Dedifferentiated amniotic fluid mesenchymal stem cell (primary cell): ENCODE measurements around the gene ABCC11.
"Not testable (repeated sequence)": the region's sequence is repeated elsewhere in the genome, so short reads cannot be mapped to it uniquely, and the experiment has no call there.

Source experiments
- DNase-seq: peaks from one replicate; pipeline ENCODE4 v3.0.0-alpha.2; 2016; ENCODE audit errors: extremely low spot score

ABCC11 gene

DNA sequence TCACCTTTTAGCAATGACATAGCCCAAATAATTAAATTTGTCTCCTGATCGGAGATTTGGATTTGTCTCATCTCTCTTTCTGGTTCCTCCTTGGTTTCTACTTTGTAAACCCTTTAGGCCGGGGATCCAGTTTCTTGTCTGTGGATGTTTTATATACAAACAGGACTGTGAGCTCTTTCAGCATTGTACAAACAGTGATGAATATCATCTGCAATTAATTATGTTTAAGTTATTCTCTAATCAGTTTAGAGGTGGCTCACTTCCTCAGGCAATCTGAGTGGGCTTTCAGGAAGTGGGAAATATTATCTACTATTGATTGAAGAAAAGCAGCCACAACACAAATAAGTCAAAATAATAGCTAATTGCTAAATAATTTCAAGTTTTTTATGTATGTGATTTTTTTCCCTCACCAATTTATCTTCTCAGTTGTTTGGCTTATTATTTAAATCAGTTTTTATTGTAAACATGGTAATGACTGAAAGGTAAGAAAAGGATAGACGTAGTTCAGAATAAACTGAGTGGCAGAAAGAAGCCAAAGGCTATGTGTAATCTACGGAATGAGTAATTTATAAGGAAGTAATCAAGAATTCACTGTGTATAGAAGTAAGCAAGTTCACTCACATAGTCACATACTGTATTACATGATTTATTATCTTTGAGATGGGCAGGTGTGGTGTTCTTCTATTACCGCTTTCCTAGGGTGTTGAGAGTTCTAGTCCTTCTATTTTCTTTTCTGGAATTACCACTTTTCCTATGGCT, 3.4 kb upstream of the ABCC11 start:
- DNase-seq = no peak

DNA sequence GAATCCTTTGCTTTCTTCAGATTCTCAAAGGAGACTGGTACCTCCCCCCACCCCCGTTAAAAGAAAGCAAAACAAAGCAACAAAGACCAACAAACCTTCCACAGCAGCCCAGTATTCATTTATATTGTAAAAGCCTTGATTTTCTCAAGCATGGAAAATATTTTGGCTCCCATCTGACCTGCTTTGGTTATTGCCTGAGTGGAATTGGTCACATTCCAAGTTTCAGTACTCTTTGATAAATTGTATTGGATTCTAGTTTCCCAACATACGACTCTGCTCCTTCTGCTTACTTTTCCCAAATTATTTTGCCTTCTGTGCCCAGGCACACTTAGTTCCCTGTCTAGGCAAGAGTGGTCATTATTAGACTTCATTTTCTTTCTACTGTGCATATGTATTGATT, 1.3 kb downstream of the ABCC11 start:
- no peak for DNase-seq

DNA sequence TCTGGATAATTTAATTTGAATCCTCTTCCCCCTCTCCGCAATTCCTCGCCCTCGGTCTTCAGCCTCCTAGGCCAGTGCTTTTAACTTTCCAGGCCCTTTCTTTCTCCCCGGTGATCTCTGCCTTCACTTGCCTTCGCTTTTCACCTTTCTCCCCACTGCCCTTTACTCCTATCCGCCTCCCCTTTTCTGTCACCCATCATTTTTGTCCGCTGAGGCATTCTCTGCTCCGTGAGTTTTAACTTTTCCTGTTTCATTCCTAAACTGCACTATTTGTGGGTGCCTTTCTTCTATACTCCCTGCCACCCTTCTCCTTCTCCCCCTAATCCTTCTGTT, 2.5 kb downstream of the ABCC11 start:
- DNase-seq = no peak

DNA sequence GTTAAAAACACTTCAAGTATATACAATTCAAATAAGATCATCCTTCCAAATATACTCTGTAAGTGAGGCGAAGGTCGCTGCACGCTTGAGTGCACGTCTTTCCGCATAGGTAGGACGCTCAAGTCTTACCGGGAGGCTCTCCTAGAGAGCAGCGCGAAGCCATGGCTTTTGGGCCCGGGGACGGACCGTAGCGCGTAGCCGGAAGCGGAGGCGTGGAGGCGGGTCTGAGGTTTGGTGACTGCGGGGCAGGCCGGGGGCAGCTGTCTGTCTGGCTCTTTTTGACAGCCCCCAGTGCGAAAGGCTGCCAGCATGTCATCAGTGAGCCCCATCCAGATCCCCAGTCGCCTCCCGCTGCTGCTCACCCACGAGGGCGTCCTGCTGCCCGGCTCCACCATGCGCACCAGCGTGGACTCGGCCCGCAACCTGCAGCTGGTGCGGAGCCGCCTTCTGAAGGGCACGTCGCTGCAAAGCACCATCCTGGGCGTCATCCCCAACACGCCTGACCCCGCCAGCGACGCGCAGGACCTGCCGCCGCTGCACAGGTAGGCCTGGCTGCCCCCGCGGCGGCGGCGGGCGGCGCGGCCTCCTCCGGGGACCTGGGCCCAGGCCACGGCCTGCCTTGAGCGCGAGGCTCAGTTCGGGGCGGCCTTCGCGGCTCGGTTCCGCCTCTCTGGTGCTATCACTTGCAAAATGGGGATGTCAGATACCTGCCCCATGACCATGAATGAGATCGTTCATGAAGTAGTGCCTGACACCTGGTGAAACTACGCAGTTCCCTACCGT, 3.1 kb downstream of the ABCC11 start, which contains the start of gene LONP2:
Gene LONP2 (plus strand): TSS at position 221 of the 783 bp plus-strand sequence. CDS start 89 bp downstream, at position 310.
- peak; percentile 79 for DNase-seq

DNA sequence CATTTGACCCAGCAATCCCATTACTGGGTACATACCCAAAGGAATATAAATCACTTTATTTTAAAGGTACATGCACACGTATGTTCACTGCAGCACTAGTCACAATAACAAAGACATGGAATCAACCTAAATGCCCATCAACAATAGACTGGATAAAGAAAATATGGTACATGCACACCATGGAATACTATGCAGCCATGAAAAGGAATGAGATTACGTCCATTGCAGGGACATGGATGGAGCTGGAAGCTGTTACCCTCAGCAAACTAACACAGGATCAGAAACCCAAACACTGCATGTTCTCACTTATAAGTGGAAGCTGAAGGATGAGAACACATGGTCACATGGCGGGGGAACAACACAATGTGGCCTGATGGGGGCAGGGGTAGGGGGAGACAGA, 7.2 kb downstream of the ABCC11 start:
- DNase-seq = not testable (repeated sequence)

DNA sequence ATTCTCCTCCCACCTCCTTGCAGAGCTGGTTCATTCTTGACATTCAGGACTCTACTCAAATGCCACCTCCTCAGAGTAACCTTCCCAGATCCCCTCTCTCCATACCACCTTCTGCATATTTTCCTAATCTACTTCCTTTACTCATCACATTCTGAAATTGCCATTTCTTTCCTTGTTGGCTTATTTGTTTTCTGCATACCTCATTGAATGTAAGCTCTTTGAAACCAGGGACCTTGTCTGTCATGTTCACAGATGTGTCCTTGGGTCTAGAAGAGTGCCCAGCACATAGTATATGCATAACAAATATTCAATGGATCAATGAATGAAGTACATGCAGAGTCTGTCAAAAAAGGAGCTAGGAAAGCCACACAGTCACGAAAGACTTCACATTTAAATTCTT, 11.1 kb downstream of the ABCC11 start:
- no peak for DNase-seq

DNA sequence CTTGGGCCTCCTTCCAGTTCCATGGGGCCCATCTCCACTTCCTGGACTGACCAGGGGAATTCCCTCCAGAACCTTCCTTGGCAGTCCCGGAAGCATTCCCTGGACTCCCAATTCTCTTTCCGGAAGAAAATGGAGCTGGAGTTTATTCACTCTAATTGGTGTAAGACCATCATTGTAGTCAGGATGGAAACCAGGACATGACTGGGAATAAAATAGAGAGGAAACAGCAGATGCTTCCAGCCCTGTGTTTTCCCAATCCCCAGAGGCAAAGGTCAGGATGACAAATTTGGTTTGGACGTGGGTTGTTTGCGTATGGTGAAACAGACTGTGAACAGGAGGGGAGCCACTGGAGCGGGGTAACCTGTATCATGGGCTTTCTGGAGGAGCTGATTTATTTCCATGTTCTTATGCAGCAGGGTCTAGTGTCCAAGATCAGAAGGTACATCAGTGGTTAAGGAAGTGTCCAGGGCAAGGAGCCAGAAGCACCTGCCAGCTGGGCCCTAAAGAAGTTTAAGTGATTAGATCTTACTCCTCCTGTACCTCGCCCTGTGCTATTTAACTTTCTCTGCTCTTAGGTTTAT, 11.7 kb downstream of the ABCC11 start:
- no peak for DNase-seq

DNA sequence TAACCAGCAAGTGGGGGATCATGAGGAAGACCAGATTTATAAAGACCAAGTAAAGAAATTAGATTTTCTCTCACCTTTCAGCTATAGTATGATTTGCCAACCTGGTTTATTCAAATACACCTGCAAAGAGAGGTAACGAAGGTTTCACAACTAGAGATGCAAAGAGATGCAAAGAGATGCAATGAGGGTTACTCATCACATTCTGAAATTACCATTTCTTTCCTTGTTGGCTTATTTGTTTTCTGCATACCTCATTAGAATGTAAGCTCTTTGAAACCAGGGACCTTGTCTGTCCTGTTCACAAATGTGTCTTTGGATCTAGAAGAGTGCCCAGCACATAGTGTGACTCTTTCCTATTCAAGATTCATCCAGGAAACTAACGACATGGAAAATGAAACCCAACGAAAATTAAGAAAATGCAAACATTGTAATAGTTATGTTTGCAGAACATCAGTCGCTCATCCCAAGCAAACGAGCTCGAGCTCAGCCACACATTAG, 12.2 kb downstream of the ABCC11 start:
- no peak for DNase-seq

DNA sequence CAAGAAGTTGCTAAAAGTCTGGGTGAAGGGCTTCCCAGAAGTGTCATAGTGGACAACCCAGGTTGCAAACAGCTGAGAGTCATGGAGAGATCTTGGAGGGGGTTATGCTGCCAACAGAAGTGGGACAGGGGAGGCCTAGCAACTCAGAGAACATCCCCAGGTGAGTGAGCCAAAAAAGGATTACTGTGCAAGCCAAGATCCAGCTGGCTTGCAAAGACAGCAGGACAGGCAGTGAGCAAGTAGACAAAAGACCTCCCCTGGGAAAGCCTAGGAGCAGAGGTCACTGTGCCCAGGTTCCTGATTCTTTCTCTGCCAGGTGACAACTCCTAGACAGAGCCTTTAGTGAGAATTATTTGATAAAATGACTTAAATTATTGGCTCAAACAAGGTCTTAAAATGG, 12.7 kb downstream of the ABCC11 start:
- DNase-seq = no peak

DNA sequence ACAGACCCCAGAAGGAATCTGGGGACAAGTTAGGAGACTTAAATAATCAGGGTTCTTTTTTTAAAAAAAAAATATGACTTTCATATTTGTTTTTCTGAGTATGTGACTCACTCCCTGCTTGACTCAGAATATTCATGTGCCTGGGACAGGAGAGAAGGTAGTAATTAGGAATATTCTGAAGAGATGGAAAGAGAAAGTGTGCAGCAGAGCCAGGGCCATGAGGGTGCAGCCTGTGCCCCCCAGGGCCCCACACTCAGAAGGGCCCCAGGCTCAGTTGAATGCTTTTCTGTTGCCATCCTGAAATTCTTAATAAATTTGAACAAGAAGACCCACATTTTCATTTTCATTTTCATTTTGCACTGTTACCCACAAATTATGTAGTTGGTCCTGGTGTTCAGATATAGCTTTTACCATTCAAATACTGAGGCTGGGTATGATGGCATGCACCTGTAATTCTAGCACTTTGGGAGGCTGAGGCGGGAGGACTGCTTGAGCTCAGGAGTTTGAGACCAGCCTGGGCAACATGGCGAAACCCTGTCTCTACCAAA, 14.8 kb downstream of the ABCC11 start:
- DNase-seq = no peak

DNA sequence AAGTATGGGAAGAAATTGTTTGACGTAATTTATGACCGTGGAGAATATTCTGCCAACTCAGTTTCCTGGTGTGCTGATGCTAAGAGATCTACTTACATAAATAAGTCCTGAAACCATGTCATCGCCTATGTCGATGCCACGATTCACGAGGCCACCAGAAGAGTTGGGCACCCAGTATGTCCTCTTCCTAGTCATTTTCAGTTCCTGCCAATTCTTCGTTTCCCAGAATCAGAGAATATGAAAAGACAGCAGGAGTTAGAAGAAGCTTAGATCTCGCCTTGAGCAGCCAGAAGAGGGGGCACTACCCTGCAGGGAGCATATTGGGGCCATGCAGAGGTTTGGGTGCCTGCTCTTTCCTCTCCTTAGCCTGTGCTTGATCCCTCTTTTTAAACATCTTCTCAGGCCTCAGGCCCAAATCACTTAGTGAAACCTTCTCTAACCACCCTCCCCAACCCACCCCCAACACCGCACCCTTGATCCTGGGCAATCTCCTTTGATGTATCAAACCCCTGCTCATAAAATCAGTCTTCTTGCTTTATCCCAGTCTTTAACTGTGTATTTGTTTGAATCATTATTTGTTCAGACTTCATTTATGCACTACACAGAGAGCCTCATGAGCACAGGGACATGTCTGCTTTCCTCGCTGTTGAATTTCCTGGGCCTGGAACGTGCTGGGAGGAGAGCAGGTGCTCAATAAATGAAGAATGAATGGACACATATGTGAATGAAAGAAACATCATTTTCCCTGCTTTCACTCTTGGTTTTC, 15.4 kb downstream of the ABCC11 start:
- no peak for DNase-seq

DNA sequence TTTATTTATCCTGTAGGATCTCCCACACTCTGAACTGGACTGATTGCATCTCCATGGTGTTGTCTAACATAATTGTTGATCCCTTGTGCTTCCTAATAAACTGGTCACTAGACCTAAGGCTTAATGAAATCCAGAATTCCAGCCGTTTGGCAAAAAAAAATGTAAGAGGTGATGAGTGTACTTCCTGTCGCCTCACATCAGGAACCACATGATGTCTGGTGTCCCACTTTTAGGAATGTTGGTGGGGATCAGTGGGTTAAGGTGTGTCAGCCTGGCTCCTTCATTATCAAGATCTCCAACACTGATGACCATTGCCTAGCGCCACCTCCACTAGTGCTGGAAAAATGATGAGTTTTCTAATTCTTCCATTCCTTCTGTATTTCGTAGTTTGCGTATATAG, 21.9 kb downstream of the ABCC11 start:
- DNase-seq = no peak

DNA sequence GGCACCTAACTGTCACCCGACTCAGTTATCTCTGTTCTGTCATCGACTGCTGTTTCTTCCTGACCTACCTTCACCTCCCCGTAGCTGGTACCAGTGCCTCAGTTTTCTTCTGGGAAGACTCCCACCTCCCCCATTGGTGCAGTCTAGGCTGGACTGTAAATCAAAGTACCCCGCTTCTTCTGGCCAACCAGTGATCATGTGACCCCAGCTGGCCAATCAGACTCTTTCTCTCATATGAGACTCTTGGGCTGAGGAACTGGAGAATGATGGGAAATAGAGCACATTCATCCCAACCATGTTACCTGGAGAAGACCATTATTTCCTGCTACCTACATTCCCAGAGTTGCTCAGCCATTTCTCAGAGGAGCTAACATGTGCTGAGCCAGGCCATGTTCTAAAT, 23.8 kb downstream of the ABCC11 start:
- DNase-seq = no peak

DNA sequence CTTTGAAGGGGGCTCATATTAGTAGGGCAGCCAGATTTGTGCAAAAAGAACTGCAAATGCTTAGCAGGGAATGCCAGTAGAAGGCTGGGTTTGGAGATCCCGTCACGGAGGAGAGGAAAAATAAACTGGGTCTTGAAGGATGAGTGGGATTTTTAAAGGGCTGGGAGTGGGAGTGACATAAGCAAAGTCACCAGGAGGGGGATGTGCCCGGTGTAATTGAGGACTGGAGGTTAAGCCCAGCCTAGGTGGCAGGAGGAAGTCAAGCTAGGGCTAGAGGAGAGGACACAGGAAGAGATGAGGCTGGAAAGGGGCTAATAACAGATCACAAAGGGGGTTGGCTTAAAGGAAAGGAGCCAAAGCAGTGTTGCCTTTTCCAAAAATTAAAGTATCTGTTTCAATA, 26.4 kb downstream of the ABCC11 start:
- no peak for DNase-seq

DNA sequence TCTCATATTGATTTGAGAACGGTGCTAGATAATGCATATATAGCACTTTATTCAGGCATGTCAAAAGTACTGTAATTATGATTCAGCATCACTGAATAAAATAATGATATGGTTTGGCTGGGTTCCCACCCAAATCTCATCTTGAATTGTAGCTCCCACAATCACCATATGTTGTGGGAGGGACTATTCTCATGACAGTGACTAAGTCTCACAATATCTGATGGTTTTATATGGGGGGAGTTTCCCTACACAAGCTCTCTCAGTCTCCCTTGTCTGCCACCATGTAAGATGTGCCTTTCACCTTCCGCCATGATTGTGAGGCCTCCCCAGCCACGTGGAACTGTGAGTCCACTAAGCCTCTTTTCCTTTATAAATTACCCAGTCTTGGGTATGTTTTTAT, 28.9 kb downstream of the ABCC11 start:
- DNase-seq = no peak

DNA sequence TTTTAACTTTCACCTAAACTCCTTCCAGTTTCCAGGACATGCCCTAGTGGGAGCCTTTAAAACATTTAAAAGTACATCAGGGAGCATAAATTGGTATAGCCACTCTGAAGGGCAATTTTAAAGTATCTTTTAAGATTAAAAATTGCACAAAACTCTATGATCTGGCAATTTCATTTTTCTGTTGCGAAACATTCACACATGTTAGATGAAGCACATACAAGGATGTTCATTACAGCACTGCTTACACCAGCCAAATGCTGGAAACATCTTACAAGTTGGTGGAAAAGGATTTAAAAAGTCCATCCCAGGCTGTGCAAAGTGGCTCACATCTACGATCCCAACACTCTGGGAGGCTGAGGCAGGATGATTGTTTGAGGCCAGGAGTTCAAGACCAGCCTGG, 29.6 kb downstream of the ABCC11 start:
- DNase-seq = no peak

DNA sequence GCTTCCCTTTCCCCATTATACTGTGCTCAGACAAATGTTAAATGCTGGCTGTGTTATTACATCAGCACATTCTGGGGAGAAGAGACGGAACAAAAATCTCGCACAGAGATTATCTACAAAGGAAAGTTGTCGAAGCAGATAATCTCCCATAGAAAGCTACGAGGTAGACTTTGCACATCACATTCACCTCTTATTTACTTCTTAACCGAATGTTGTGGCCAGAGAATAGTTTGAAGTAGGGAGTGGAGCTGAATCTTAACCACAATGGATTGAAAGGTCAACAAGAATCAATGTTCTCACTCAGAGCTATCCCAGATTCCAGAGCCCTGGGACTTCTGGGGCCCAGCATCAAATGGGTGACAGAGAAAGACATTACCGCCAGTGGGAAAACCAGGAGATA, 31.6 kb downstream of the ABCC11 start:
- DNase-seq = no peak

DNA sequence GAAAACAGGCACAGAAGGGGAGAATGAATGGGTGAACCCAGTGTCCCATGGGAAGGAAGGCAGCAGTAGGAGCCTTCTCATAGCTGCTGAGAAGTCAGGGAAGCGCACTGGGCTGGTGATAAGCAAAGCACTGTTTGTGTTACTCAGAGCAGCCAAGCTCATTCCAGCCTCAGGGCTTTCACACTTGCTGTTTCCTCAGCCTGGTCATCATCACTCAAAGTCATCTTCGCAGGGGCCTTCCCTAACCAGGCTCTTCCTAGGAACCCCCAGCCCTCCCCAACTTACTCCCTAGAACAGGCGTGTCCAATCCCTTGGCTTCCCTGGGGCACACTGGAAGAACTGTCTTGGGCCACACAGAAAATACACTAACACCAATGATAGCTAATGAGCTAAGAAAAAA, 35.3 kb downstream of the ABCC11 start:
- no peak for DNase-seq

DNA sequence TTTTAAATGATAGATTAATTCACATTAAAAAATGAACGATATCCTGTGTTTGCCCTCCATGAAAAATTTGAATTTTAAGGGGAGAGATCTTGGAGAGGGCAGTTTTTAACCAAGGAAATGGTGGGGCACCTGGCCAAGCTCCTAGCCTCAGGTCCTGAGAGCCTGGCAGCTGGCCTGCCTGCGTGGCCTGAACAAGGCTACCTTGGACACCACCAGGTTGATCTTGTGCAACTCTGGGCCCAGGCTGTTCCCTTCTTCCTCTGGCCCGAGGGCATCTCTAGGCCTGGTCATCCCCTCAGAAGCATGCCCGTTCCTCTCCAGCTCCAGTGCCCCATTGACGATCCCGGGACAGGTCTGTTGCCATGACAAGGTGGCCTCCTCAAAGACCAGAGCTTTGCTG, 36.6 kb downstream of the ABCC11 start:
- no peak for DNase-seq

DNA sequence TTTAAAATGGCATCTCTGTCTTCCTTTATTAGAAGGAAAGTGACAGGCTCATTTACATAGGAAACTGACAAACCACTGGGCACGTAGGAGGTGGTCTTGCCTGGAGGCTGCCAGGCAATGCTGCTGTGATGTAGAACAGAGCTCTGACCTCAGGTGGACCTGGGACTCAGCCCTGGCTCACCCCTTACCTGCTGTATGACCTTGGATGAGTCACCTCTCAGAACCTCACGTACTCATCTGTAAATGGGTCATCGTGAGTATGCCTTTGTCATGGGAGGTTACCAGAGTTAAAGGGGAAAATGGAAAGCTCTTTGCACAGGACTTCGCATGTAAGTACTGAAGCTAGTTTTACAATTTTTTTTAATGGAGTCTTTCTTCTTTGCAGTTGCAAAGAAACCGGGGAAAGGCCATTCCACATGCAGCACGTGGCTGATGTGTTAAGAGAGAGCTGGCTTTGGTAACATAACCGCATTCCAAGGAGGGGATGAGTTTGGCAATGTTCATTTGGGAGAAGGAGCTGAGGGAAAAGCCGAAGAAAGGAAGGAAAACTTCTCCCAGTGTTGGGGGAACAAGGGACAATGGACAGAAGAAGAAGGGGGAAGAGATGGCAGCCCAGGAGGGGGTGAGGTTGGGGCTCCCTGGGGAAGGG, 40.6 kb downstream of the ABCC11 start:
- DNase-seq = no peak

DNA sequence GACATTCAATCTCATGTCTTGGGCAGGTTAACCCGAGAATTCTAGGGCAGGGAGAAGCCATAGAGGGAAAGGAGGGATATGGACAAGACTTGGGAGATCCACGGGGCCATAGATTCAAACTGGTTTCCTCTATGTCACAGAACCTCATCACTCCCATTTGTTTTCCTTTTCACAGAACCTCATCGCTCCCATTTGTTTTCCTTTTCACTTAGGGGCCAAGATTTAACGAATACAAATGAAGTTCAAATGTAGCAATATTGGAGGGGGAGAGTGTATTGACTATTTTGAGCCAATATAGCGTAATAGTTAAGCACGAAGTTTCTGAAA, 42.6 kb downstream of the ABCC11 start:
- no peak for DNase-seq
